CD4-positive, alpha-beta T cell (primary cell): ENCODE results near the gene SSC4D. TPM values are rescaled to one million over a fixed set of nuclear protein-coding genes. Genes with fewer than 3 reads are reported as not detected.
A peak's percentile ranks its signal among the peaks of the same experiment; 100 is the strongest.
"Not testable (repeated sequence)": the region's sequence is repeated elsewhere in the genome, so short reads cannot be mapped to it uniquely, and the experiment has no call there.

ENCODE experiments used
- ATAC-seq: fragments of 200-7000 bp; cut with Tn5 transposase; one replicate; pipeline ENCODE4 v1.10.0; 2022; ENCODE audit warnings: mild to moderate bottlenecking; ENCODE audit not compliant: poor library complexity
- CTCF ChIA-PET: fragments of 350-600 bp; sonication (Branson Sonifier 250); formaldehyde crosslinking; loops from one replicate; lab custom pipeline; 2021; ENCODE audit warnings: antibody characterized with exemption, inconsistent platforms; lab: Charles Lee
- POLR2A ChIA-PET: fragments of 350-600 bp; sonication (Branson Sonifier 250); formaldehyde crosslinking; loops from one replicate; lab custom pipeline; 2021; ENCODE audit warnings: antibody characterized with exemption, inconsistent platforms; lab: Charles Lee
- DNase-seq, 14 experiments: peaks; one replicate each; pipeline ENCODE4 v3.0.0-alpha.2; 2013 to 2020; ENCODE audit warnings: mixed read lengths in 2 of 14
- H3K27ac ChIP-seq, 2 donors: one replicate each; pipeline versions ENCODE4 v1.5.1 to v1.7.0; 2013; ENCODE audit warnings: low read length in 2 of 2, low read depth in 1 of 2, mild to moderate bottlenecking in 1 of 2
- H3K27me3 ChIP-seq, 2 experiments: 1 replicate in 1 of 2; 2 replicates in 1 of 2; pipeline versions ENCODE4 v1.6.1 to v1.7.0; 2013; ENCODE audit warnings: low read length in 2 of 2, control low read depth in 1 of 2, mild to moderate bottlenecking in 1 of 2, moderate library complexity in 1 of 2; ENCODE audit not compliant: insufficient read depth in 2 of 2, control insufficient read depth in 1 of 2
- H3K36me3 ChIP-seq: one replicate; pipeline ENCODE4 v1.6.1; 2013; ENCODE audit warnings: low read length, control low read depth; ENCODE audit not compliant: insufficient read depth
- H3K4me1 ChIP-seq: one replicate; pipeline ENCODE4 v1.6.1; 2013; ENCODE audit warnings: low read length, control low read depth; ENCODE audit not compliant: insufficient read depth
- H3K4me3 ChIP-seq: one replicate; pipeline ENCODE4 v1.5.1; 2013; ENCODE audit warnings: mild to moderate bottlenecking, low read length, moderate library complexity
- H3K9me3 ChIP-seq, 2 experiments: 1 replicate in 1 of 2; 2 replicates in 1 of 2; pipeline versions ENCODE4 v1.6.1 to v1.7.0; 2013; ENCODE audit warnings: low read length in 2 of 2, mild to moderate bottlenecking in 2 of 2, control low read depth in 1 of 2, moderate library complexity in 1 of 2; ENCODE audit not compliant: control insufficient read depth in 1 of 2, insufficient read depth in 1 of 2
- H3K27ac Mint-ChIP-seq: one replicate; pipeline ENCODE4 v1.8.0; 2020; ENCODE audit warnings: mixed read lengths
- H3K27me3 Mint-ChIP-seq: one replicate; pipeline ENCODE4 v1.8.0; 2021; ENCODE audit warnings: mixed read lengths
- H3K36me3 Mint-ChIP-seq: one replicate; pipeline ENCODE4 v1.8.0; 2021; ENCODE audit warnings: low read depth, mixed read lengths
- H3K4me1 Mint-ChIP-seq: one replicate; pipeline ENCODE4 v1.8.0; 2021; ENCODE audit warnings: low read depth, mixed read lengths
- H3K4me3 Mint-ChIP-seq: one replicate; pipeline ENCODE4 v1.8.0; 2020; ENCODE audit warnings: mild to moderate bottlenecking, mixed read lengths
- H3K9me3 Mint-ChIP-seq: one replicate; pipeline ENCODE4 v1.8.0; 2020; ENCODE audit warnings: mixed read lengths
- CTCF ChIP-seq: fragments of 200-600 bp; IDR thresholded peaks from one replicate; pipeline ENCODE4 v1.8.0; 2022; ENCODE audit warnings: antibody characterized with exemption, mild to moderate bottlenecking
- intact Hi-C, 2 experiments: fragments of 100-400 bp; cut with DNase I in 1 of 2; cut with micrococcal nuclease in 1 of 2; formaldehyde crosslinking; loops; one replicate each; pipeline versions ENCODE4 v1.15.1 to v1.9.0; 2023 to 2025; cut with DNase I, micrococcal nuclease
- total RNA-seq, 174 experiments: library from RNA in 2 of 174; stranded (reverse) in 2 of 174; gene quantifications; one replicate each; pipeline ENCODE4 v1.2.3 and lab custom pipeline; 2021 to 2026

Gene SSC4D
- total RNA-seq, 2 experiments from 2014 or later: not detected

- no peaks in the 10 kb centered on the region for H3K36me3 ChIP-seq
- no peak for ATAC-seq
- no peak overlapping the region for H3K27ac ChIP-seq
- H3K9me3 Mint-ChIP-seq: no peaks in the 10 kb centered on the region
- H3K9me3 ChIP-seq: no peaks in the 10 kb centered on the region
- intact Hi-C loops: loop anchor here in 1 of 2 experiments (1.0 to 10.0 kb wide), 4 partner anchors 37 to 1139 kb away; partner anchors contain the start of genes POR and PTPN12
- no peak for TF ChIP-seq CTCF
- peaks cover 22% of the 10 kb centered on the region for H3K4me1 Mint-ChIP-seq
- CTCF ChIA-PET: no interaction called here
- no peaks in the 10 kb centered on the region for H3K36me3 Mint-ChIP-seq
- POLR2A ChIA-PET: no interaction called here
- peak overlapping the region; percentile 11 for H3K4me3 Mint-ChIP-seq
- no peak overlapping the region for H3K4me3 ChIP-seq
- peaks cover 33% of the 10 kb centered on the region for H3K4me1 ChIP-seq
- H3K27me3 Mint-ChIP-seq: no peaks in the 10 kb centered on the region
- H3K27ac Mint-ChIP-seq: no peak overlapping the region
- DNase-seq: no peak
- no peaks in the 10 kb centered on the region for H3K27me3 ChIP-seq
Observed at GRCh38 chr7:76395965-76396726, 13.4 kb downstream of the SSC4D start.

GRCh38 chr7:76395605-76395964 lies 13.9 kb downstream of the SSC4D start:
- H3K9me3 Mint-ChIP-seq, H3K27ac ChIP-seq, H3K36me3 ChIP-seq, H3K4me3 ChIP-seq, H3K9me3 ChIP-seq, H3K27me3 ChIP-seq, H3K36me3 Mint-ChIP-seq, ATAC-seq, CTCF ChIA-PET, DNase-seq, POLR2A ChIA-PET, H3K27me3 Mint-ChIP-seq: not testable (repeated sequence)
- peaks cover 22% of the 10 kb centered on the region for H3K4me1 Mint-ChIP-seq
- intact Hi-C loops: loop anchor here in 1 of 2 experiments (1.0 to 10.0 kb wide), 4 partner anchors 36 to 1139 kb away; partner anchors contain the start of genes POR and PTPN12
- peaks cover 33% of the 10 kb centered on the region for H3K4me1 ChIP-seq
- peak overlapping the region; percentile 76 for H3K27ac Mint-ChIP-seq
- peak overlapping the region; percentile 25 for H3K4me3 Mint-ChIP-seq

- intact Hi-C loops: loop anchor here (1.0 to 10.0 kb wide), 6 partner anchors 36 to 1140 kb away; partner anchors contain the start of genes HIP1 (in 1 of the 2), POR (in 1 of the 2), PTPN12 (in 1 of the 2) and YWHAG (in 1 of the 2)
- CTCF ChIA-PET: no interaction called here
- no peaks in the 10 kb centered on the region for H3K27me3 Mint-ChIP-seq
- Histone ChIP-seq H3K36me3 (no peaks in the 10 kb centered on the region), H3K4me1 (peaks cover 33% of the 10 kb centered on the region), H3K27ac (no peak overlapping the region), H3K9me3 (no peaks in the 10 kb centered on the region), H3K27me3 (no peaks in the 10 kb centered on the region), H3K4me3 (no peak overlapping the region)
- no peak for TF ChIP-seq CTCF
- peak overlapping the region; percentile 76 for H3K27ac Mint-ChIP-seq
- H3K4me1 Mint-ChIP-seq: peaks cover 22% of the 10 kb centered on the region
- no peaks in the 10 kb centered on the region for H3K9me3 Mint-ChIP-seq
- POLR2A ChIA-PET: interaction anchor here (1.0 to 3.6 kb wide), 2 partner anchors 27 to 36 kb away, joined by 3 to 27 read pairs; partner anchors contain the start of gene YWHAG
- no peak for DNase-seq
- no peak for ATAC-seq
- H3K36me3 Mint-ChIP-seq: no peaks in the 10 kb centered on the region
- H3K4me3 Mint-ChIP-seq: peak overlapping the region; percentile 73
Observed at GRCh38 chr7:76394957-76395356, 14.5 kb downstream of the SSC4D start.
